GM21576 (cell line): ENCODE data around the gene ISCA2.
"Not testable (repeated sequence)": the region's sequence is repeated elsewhere in the genome, so short reads cannot be mapped to it uniquely, and the experiment has no call there.

Source experiments
- ATAC-seq: cut with Tn5 transposase; IDR thresholded peaks from one replicate; pipeline ENCODE4 v1.9.1; 2021; ENCODE audit warnings: mild to moderate bottlenecking, moderate library complexity; ENCODE audit not compliant: unreplicated experiment

ISCA2 gene

GRCh38 chr14:74526854-74527585, 33.5 kb downstream of the ISCA2 start:
- ATAC-seq = no peak

DNA sequence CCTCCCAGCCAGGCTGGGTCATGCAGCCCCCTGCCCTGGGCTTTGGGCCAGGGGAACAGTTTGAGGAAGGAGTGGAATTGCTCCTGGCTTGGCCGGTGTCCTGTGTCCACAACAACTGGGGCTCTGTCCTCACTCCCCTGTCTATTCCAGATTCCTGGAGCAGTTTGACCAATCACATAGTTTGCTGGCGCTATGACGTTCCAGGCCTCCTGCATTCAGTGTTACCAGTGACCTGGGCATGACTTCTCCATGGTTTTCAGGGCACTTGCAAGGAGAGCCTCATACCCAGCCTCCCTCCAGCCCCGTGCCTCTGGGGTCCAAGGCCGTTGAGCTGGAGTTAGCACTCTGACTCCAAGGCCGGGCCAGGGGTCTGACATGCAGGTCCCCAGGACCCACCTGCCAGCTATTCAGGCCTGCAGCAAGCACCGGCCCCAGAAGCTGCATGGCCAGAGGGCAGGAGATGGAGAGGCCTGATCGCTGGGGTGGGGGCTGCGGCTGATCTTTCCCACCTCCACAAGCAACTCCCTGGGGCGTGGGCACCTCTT, 34.2 kb downstream of the ISCA2 start:
- ATAC-seq = no peak

- ATAC-seq = no peak
Observed at GRCh38 chr14:74528406-74528805, 34.8 kb downstream of the ISCA2 start.

- ATAC-seq = no peak
Observed at GRCh38 chr14:74528886-74529285, 35.3 kb downstream of the ISCA2 start.

DNA sequence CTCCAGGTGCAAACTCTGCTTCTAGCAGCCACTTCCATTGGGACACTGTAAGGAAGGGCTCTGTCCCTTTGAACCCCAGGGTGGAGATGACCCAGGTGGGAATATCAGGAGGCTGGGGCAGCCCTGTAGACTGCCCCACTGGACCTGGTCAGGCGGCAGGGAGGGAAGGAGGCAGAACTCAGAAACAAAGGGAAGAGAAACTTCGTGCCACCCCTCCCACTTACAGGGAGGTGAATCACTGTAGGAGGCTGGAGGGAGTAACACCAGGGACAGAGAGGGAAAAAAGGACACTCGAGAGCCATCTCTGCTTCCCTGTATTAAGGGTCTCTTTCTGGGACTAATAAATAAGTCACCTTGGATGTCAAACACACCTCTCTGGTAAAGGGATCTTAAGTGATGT, 37.4 kb downstream of the ISCA2 start:
- no peak for ATAC-seq

DNA sequence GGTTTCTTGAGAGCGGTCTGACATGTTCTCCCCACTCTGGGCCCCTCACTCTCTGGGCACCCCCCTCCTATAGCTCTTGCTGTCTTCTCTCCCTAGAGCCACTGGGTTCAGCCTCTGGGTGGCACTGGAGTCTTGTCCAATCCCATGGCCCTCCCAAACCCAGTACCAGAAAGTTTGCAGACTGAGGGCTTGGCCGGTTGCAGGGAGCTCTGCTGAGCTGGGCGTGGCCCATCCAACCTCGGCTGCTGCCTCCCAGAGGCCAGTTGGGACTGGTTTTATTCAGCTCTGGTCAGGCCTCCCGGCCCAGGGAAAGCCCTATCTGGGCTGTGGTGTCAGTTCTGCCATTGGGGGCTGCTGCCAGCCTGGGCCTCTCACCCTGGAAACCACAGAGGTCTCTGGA, 37.9 kb downstream of the ISCA2 start:
- ATAC-seq = no peak

DNA sequence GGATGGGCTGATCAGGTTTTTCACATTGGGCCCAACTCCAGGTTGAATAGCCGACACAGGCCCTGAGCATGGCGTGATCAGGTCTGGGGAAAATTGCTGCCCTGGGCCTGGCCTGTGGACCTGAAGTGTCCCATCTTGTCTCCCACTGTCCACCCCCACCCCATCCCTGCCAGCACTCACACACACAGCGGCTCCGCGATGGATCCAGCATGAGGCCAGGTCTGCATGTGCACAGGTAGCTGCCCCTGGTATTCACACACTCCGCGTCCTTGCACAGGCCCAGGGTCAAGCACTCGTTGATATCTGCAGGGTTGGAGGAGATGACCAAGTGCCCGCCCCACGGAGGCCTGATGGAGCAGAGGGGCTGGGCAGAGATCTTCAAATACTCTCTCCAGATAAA, 38.7 kb downstream of the ISCA2 start:
- ATAC-seq = no peak

DNA sequence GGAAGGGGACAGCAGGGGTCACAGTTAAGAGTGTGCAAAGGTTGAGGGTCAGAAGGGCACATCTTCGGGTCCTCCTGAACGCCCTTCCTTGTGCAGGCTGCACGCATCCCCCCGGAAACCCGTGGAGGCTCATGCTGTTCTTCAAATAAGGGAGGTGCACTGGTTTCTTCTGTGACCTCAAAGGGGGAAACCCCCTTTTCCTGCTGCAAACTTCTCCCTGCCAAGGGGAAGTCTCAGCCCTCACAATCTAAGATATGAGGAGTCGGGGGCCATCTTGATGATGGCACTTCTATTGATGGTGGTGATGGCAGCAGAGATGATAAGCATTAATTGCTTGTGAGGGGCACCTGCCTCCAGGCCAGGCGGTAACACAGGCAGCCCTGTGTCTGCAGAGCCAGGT, 40.0 kb downstream of the ISCA2 start:
- no peak for ATAC-seq

GRCh38 chr14:74535756-74536325, 42.3 kb downstream of the ISCA2 start:
- ATAC-seq = no peak

DNA sequence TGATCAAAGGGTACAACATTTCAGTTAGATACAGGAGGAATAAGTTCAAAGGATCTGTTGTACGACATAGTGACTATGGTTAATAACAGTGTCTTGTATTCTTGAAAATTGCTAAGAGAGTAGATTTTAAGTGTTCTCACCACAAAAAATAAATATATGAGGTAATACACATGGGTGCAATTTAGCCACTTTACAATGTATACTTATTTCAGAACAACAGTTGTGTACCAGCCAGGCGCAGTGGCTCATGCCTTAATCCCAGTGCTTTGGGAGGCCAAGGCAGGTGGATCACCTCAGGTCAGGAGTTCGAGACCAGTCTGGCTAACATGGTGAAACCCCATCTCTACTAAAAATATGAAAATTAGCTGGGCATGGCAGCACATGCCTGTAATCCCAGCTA, 42.8 kb downstream of the ISCA2 start:
- ATAC-seq = not testable (repeated sequence)

DNA sequence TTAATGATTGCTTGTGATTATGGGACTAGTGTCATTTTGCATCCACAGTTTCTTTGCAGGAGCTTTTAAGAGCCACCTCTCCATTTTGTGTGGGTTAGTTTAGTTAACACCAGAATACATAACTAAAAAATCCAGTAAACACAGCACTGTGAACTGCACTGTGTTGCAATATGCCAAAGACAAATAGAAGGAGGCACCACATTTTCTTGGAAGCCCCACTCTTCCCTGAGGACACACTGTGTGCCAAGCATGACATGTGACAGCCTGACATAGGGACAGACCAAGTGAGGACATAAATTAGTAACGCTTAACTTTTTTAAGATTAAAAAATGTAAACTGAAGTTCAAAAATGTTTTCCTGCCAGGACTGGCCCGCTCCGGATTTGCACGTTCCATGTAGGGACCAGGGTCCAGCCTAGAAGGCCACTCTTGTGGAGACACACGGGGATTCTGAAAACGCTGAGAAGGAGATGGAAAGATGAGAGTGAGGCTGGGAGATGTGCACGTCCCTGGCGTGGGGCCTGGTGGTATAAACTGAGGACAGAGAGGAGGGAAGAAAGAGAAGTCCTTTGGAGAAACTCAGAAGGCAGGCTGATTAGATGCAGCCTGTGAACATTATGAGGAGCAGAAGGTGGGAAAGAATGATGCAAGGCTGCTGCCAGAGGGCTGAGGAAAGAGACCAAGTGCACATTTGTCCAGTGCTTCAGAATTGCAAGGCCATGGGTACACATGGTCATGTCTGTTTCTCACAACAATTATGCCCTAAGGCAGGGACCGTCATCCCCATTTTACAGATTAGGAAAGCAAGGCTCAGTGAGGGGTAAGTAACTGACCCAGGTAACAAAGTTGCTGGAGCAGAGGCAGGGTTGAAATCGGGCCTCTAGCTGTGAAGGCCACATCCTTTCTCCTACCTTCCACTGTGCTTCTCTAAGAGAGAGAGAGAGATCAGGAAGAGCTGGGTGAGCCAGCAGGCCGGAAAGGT, 45.1 kb downstream of the ISCA2 start:
- no peak for ATAC-seq

- no peak for ATAC-seq
Observed at GRCh38 chr14:74539503-74539902, 45.9 kb downstream of the ISCA2 start.

DNA sequence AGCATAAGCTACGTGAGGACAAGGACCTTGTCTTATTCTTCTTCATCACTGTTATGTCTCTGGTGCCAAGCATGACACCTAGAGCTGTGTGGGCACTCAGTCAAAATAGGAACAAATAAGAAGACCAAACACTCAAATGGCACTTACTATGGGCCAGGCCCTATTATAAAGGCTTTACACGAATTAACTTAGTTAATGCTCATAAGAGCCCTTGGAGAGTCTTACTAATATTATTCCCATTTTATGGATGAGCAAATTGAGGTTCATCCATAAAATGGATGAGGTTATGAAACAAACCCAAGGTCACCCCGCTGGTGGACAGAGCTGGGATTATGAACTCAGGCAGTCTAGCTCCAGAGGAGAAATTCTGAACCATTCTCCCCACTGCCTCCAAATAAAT, 47.7 kb downstream of the ISCA2 start:
- no peak for ATAC-seq

- ATAC-seq = no peak
Observed at GRCh38 chr14:74542056-74542685, 48.6 kb downstream of the ISCA2 start.

GRCh38 chr14:74543771-74544438, 50.3 kb downstream of the ISCA2 start:
- ATAC-seq = no peak

GRCh38 chr14:74545386-74545785, 51.8 kb downstream of the ISCA2 start:
- no peak for ATAC-seq

DNA sequence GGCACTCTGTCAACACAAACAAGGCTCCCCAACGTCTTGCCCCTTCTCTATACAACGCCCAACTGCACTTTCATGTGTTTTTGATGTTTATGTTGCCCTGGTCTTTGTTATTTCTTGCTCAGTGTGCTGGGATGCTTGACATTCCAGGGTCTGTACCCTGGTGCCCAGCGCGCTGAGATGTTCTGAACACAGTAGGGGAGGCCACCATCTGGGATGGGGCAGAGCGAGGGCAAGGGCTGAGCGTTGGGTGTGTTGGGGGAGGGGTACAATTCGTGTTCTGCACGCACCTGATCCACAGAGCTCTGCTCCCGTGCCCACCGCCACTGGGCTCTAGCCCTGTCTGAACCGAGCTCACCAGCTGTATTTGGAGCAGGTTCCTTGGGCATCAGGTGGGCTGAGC, 52.9 kb downstream of the ISCA2 start:
- ATAC-seq = no peak
